Upper lobe of left lung (tissue), 4 donors: ENCODE data around the gene FTO.

ENCODE experiments used
- EP300 ChIP-seq, 4 donors: sonication (generic); formaldehyde crosslinking; IDR thresholded peaks; one replicate each; pipeline ENCODE4 v1.5.1; 2017; ENCODE audit warnings: antibody characterized with exemption in 4 of 4, control low read depth in 2 of 4
- POLR2AphosphoS5 ChIP-seq, 2 donors: sonication (generic); formaldehyde crosslinking; IDR thresholded peaks; one replicate each; pipeline ENCODE4 v1.5.1; 2017; ENCODE audit warnings: antibody characterized with exemption in 2 of 2
- TF ChIP-seq, protein P1 (sequence below), 6 experiments: fragments of 450-650 bp in 4 of 6; fragments of 200-600 bp in 2 of 6; sonication (generic) in 2 of 6; IDR thresholded peaks; one replicate each; pipeline ENCODE4 v1.5.1; 2016 to 2019; ENCODE audit warnings: antibody characterized with exemption in 6 of 6

DNA sequence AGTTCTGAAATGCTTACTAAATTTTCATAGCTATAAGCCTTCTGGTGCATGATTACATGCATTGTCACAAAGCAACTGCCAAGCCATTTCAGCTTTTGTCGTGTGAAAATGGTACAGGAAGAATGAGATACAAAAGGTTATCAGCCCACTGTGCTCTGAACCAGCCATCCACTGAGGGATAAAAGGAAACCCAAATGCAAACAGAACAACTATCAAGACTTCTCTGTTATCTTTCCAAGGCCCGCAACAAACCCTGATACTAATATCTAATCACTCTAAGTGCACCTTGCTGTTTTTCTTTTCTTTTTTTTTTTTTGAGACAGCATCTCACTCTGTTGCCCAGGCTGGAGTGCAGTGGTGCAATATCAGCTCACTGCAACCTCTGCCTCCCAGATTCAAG is 109.0 kb downstream of the FTO start:
- TF ChIP-seq, protein P1, sequence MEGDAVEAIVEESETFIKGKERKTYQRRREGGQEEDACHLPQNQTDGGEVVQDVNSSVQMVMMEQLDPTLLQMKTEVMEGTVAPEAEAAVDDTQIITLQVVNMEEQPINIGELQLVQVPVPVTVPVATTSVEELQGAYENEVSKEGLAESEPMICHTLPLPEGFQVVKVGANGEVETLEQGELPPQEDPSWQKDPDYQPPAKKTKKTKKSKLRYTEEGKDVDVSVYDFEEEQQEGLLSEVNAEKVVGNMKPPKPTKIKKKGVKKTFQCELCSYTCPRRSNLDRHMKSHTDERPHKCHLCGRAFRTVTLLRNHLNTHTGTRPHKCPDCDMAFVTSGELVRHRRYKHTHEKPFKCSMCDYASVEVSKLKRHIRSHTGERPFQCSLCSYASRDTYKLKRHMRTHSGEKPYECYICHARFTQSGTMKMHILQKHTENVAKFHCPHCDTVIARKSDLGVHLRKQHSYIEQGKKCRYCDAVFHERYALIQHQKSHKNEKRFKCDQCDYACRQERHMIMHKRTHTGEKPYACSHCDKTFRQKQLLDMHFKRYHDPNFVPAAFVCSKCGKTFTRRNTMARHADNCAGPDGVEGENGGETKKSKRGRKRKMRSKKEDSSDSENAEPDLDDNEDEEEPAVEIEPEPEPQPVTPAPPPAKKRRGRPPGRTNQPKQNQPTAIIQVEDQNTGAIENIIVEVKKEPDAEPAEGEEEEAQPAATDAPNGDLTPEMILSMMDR (IDR thresholded peaks at IDR 0.05), result no peak
- TF ChIP-seq EP300 (IDR thresholded peaks at IDR 0.05) (no peak), POLR2AphosphoS5 (IDR thresholded peaks at IDR 0.05) (no peak)
